IMR-90 (cell line): Measurements from ENCODE around the gene BANP. TPM values are rescaled to one million over a fixed set of nuclear protein-coding genes. Genes with fewer than 3 reads are reported as not detected.

Experiments used
- ATAC-seq: fragments of 200-7000 bp; cut with Tn5 transposase; 2 replicates; pipeline ENCODE4 v1.9.1; 2020; ENCODE audit warnings: low read depth, mild to moderate bottlenecking, moderate library complexity
- BruUV-seq: library from RNA; stranded (reverse); fragments of 400-500 nt; replicated peaks from 2 replicates; lab custom pipeline; 2021; lab: Mats Ljungman, UMichigan
- CTCF ChIA-PET: fragments of 300-600 bp; formaldehyde crosslinking; extraction: SDS; loops from one replicate; lab custom pipeline; 2021; ENCODE audit warnings: antibody characterized with exemption; lab: Yijun Ruan, JAX
- POLR2A ChIA-PET: fragments of 300-600 bp; sonication (Branson Sonifier 250); formaldehyde crosslinking; loops from one replicate; lab custom pipeline; 2022; ENCODE audit warnings: antibody characterized with exemption; ENCODE audit not compliant: unreplicated experiment; lab: Charles Lee
- DNase-seq: peaks from one replicate; pipeline ENCODE4 v3.0.0; 2013
- H2AFZ ChIP-seq: replicated peaks from 2 replicates; pipeline ENCODE3; 2013; ENCODE audit warnings: low read length, mild to moderate bottlenecking; ENCODE audit not compliant: poor library complexity
- H2AK5ac ChIP-seq: 2 replicates; pipeline ENCODE4 v1.6.1; 2013; ENCODE audit warnings: low read depth, low read length, inconsistent platforms
- H2AK9ac ChIP-seq: replicated peaks from 2 replicates; pipeline ENCODE3; 2013; ENCODE audit warnings: mild to moderate bottlenecking, low read depth, low read length, moderate library complexity; ENCODE audit not compliant: poor library complexity
- H2BK120ac ChIP-seq: 2 replicates; pipeline ENCODE4 v1.6.1; 2013; ENCODE audit warnings: low read depth, low read length, inconsistent platforms
- H2BK15ac ChIP-seq: 3 replicates; pipeline ENCODE4 v1.6.1; 2013; ENCODE audit warnings: low read depth, low read length, inconsistent platforms
- H2BK20ac ChIP-seq: 2 replicates; pipeline ENCODE4 v1.6.1; 2013; ENCODE audit warnings: low read depth, mild to moderate bottlenecking, inconsistent platforms, low read length, moderate library complexity
- H2BK5ac ChIP-seq: 2 replicates; pipeline ENCODE4 v1.6.1; 2013; ENCODE audit warnings: mild to moderate bottlenecking, low read depth, low read length, inconsistent platforms; ENCODE audit not compliant: poor library complexity, severe bottlenecking
- H3K14ac ChIP-seq: replicated peaks from 2 replicates; pipeline ENCODE4 v1.6.1; 2013; ENCODE audit warnings: low read depth, low read length, inconsistent platforms
- H3K18ac ChIP-seq: 2 replicates; pipeline ENCODE4 v1.6.1; 2013; ENCODE audit warnings: low read depth, low read length, control low read depth
- H3K23ac ChIP-seq: 2 replicates; pipeline ENCODE4 v1.6.1; 2013; ENCODE audit warnings: low read depth, low read length, inconsistent platforms
- H3K27ac ChIP-seq: 2 replicates; pipeline ENCODE4 v1.5.1; 2013; ENCODE audit warnings: mild to moderate bottlenecking, control low read depth, low read length; ENCODE audit not compliant: insufficient read depth
- H3K27me3 ChIP-seq: 2 replicates; pipeline ENCODE4 v1.6.1; 2013; ENCODE audit warnings: low read length; ENCODE audit not compliant: control insufficient read depth, insufficient read depth
- H3K36me3 ChIP-seq: 2 replicates; pipeline ENCODE4 v1.6.1; 2013; ENCODE audit warnings: low read length, mixed read lengths; ENCODE audit not compliant: control insufficient read depth, insufficient read depth
- H3K4ac ChIP-seq: 2 replicates; pipeline ENCODE4 v1.6.1; 2013; ENCODE audit warnings: low read depth, low read length, inconsistent platforms
- H3K4me1 ChIP-seq: 2 replicates; pipeline ENCODE4 v1.6.1; 2013; ENCODE audit warnings: low read length, mixed read lengths; ENCODE audit not compliant: control insufficient read depth, insufficient read depth
- H3K4me2 ChIP-seq: 2 replicates; pipeline ENCODE4 v1.6.1; 2013; ENCODE audit warnings: low read depth, mild to moderate bottlenecking, control low read depth, low read length, moderate library complexity
- H3K4me3 ChIP-seq: 2 replicates; pipeline ENCODE4 v1.5.1; 2013; ENCODE audit warnings: low read depth, mild to moderate bottlenecking, control low read depth, low read length, moderate library complexity; ENCODE audit not compliant: insufficient read depth
- H3K56ac ChIP-seq: 2 replicates; pipeline ENCODE4 v1.6.1; 2013; ENCODE audit warnings: low read length, inconsistent platforms; ENCODE audit not compliant: insufficient read depth; ENCODE audit errors: extremely low read depth
- H3K79me1 ChIP-seq, 2 experiments: 2 replicates each; pipeline ENCODE4 v1.6.1; 2013; ENCODE audit warnings: low read length in 2 of 2, inconsistent platforms in 1 of 2, low read depth in 1 of 2
- H3K9ac ChIP-seq: 2 replicates; pipeline ENCODE4 v1.6.1; 2013; ENCODE audit warnings: low read depth, low read length, control low read depth
- H3K9me1 ChIP-seq: 2 replicates; pipeline ENCODE4 v1.6.1; 2013; ENCODE audit warnings: low read length, inconsistent platforms; ENCODE audit not compliant: insufficient read depth
- H3K9me3 ChIP-seq: 2 replicates; pipeline ENCODE4 v1.6.1; 2013; ENCODE audit warnings: low read length; ENCODE audit not compliant: control insufficient read depth, insufficient read depth
- H4K20me1 ChIP-seq: 2 replicates; pipeline ENCODE4 v1.6.1; 2013; ENCODE audit warnings: low read length, inconsistent platforms; ENCODE audit not compliant: insufficient read depth
- H4K5ac ChIP-seq: 2 replicates; pipeline ENCODE4 v1.6.1; 2013; ENCODE audit warnings: mild to moderate bottlenecking, low read depth, low read length, control low read depth
- H4K8ac ChIP-seq, 2 experiments: 2 replicates each; pipeline ENCODE4 v1.6.1; 2013; ENCODE audit warnings: low read depth in 2 of 2, low read length in 2 of 2, control low read depth in 1 of 2, inconsistent platforms in 1 of 2
- H4K91ac ChIP-seq: 2 replicates; pipeline ENCODE4 v1.6.1; 2013; ENCODE audit warnings: low read depth, low read length, inconsistent platforms; ENCODE audit not compliant: insufficient read depth
- BHLHE40 ChIP-seq: fragments of 150-350 bp; IDR thresholded peaks from 2 replicates; pipeline ENCODE4 v1.6.1; 2016; ENCODE audit warnings: mild to moderate bottlenecking, low read depth, low read length
- CEBPB ChIP-seq: IDR thresholded peaks from 2 replicates; pipeline ENCODE4 v1.6.1; 2012; ENCODE audit warnings: low read depth, low read length, improper control_type of control experiment
- CHD1 ChIP-seq: IDR thresholded peaks from 2 replicates; pipeline ENCODE4 v1.6.1; 2012; ENCODE audit warnings: low read depth, low read length, improper control_type of control experiment
- CTCF ChIP-seq: conservative IDR thresholded peaks from 2 replicates; pipeline ENCODE4 v1.5.1; 2012; ENCODE audit warnings: mild to moderate bottlenecking, low read depth, low read length, improper control_type of control experiment
- ELK1 ChIP-seq: fragments of 150-350 bp; IDR thresholded peaks from 2 replicates; pipeline ENCODE4 v1.6.1; 2016; ENCODE audit warnings: low read depth, mild to moderate bottlenecking, low read length, moderate library complexity, borderline replicate concordance
- FOS ChIP-seq: fragments of 150-350 bp; IDR thresholded peaks from 2 replicates; pipeline ENCODE4 v1.6.1; 2016; ENCODE audit warnings: low read depth, low read length
- MAFK ChIP-seq: IDR thresholded peaks from 2 replicates; pipeline ENCODE4 v1.6.1; 2012; ENCODE audit warnings: low read depth, low read length, improper control_type of control experiment
- MAZ ChIP-seq: IDR thresholded peaks from 2 replicates; pipeline ENCODE4 v1.6.1; 2012; ENCODE audit warnings: low read depth, mild to moderate bottlenecking, low read length, improper control_type of control experiment, moderate library complexity, borderline replicate concordance
- MXI1 ChIP-seq: IDR thresholded peaks from 2 replicates; pipeline ENCODE4 v1.6.1; 2012; ENCODE audit warnings: low read depth, mild to moderate bottlenecking, low read length, moderate library complexity, borderline replicate concordance
- NFE2L2 ChIP-seq: fragments of 150-350 bp; IDR thresholded peaks from 2 replicates; pipeline ENCODE4 v1.6.1; 2016; ENCODE audit warnings: low read depth, mild to moderate bottlenecking, low read length
- POLR2A ChIP-seq: IDR thresholded peaks from 2 replicates; pipeline ENCODE4 v1.6.1; 2012; ENCODE audit warnings: mild to moderate bottlenecking, low read depth, low read length
- RAD21 ChIP-seq: IDR thresholded peaks from 2 replicates; pipeline ENCODE4 v1.6.1; 2012; ENCODE audit warnings: low read length, improper control_type of control experiment
- RCOR1 ChIP-seq: IDR thresholded peaks from 2 replicates; pipeline ENCODE4 v1.6.1; 2012; ENCODE audit warnings: mild to moderate bottlenecking, low read length, improper control_type of control experiment; ENCODE audit not compliant: insufficient replicate concordance
- RFX5 ChIP-seq: IDR thresholded peaks from 2 replicates; pipeline ENCODE4 v1.8.0; 2012; ENCODE audit warnings: low read depth, mild to moderate bottlenecking, low read length, moderate library complexity
- SMC3 ChIP-seq: fragments of 150-350 bp; IDR thresholded peaks from 2 replicates; pipeline ENCODE4 v1.6.1; 2016; ENCODE audit warnings: low read depth, mild to moderate bottlenecking, antibody characterized with exemption, low read length, moderate library complexity
- USF2 ChIP-seq: fragments of 150-350 bp; IDR thresholded peaks from 2 replicates; pipeline ENCODE4 v1.6.1; 2017; ENCODE audit warnings: mild to moderate bottlenecking, antibody characterized with exemption, low read length, low read depth
- WGBS, 2 experiments: methylation state at CpG; one replicate each; pipeline versions ENCODE4 v1.1.5 to v1.1.7; 2013; ENCODE audit warnings: missing lambda C conversion rate in 2 of 2; ENCODE audit not compliant: insufficient read length in 1 of 2; ENCODE audit errors: extremely low coverage in 2 of 2; 5-methylcytosine and 5-hydroxymethylcytosine counted together
- dilution Hi-C: fragments of 300-500 bp; cut with HindIII; formaldehyde crosslinking; loops from one replicate; pipeline ENCODE4 v1.14.3; 2018; ENCODE audit warnings: low sequenced_read_pairs; ENCODE audit not compliant: unreplicated experiment
- in situ Hi-C: fragments of 300-500 bp; cut with MboI; formaldehyde crosslinking; loops from 3 replicates; pipeline ENCODE4 v1.14.3; 2019; ENCODE audit warnings: low sequenced_read_pairs, inconsistent platforms, mixed read lengths
- intact Hi-C: fragments of 100-400 bp; cut with micrococcal nuclease; formaldehyde crosslinking; loops from 2 replicates; pipeline ENCODE4 v1.10.0; 2022
- polyA plus RNA-seq, 3 experiments: library from polyadenylated mRNA; depleted of rRNA; stranded (reverse); fragments of >200 nt; gene quantifications; 2 replicates each; pipeline ENCODE4 v1.2.3, GENCODE V29; 2012; ENCODE audit warnings: low replicate concordance in 1 of 3
- total RNA-seq: library from RNA; depleted of rRNA; stranded (reverse); fragments of >200 nt; gene quantifications from 2 replicates; pipeline ENCODE4 v1.2.3, GENCODE V29; 2012

The BANP gene
- total and polyA plus RNA-seq, 2 of the 4 experiments (the other 2 are of a cell fraction): 17.4 to 17.9 TPM

- H3K56ac ChIP-seq: no peak overlapping the region
- intact Hi-C loops: no loop called here
- H2BK5ac ChIP-seq: no peak overlapping the region
- CTCF ChIA-PET: no interaction called here
- no peak overlapping the region for H3K4me2 ChIP-seq
- H3K14ac ChIP-seq: no peak overlapping the region
- H3K4me1 ChIP-seq: no peaks in the 10 kb centered on the region
- no peak for TF ChIP-seq CEBPB
- no peak for TF ChIP-seq MXI1
- no peak for TF ChIP-seq CTCF
- TF ChIP-seq RAD21: no peak
- TF ChIP-seq RFX5: no peak
- TF ChIP-seq SMC3: no peak
- no peak for TF ChIP-seq BHLHE40
- no peak for TF ChIP-seq MAZ
- TF ChIP-seq USF2: no peak
- TF ChIP-seq CHD1: no peak
- TF ChIP-seq MAFK: no peak
- no peak for TF ChIP-seq NFE2L2
- TF ChIP-seq ELK1: no peak
- TF ChIP-seq FOS: no peak
- no peak for TF ChIP-seq RCOR1
- no peak for TF ChIP-seq POLR2A
- H2AFZ ChIP-seq: no peak overlapping the region
- DNase-seq: no peak
- no peak overlapping the region for H2AK5ac ChIP-seq
- dilution Hi-C loops: no loop called here
- H2AK9ac ChIP-seq: no peak overlapping the region
- H3K9me1 ChIP-seq: no peaks in the 10 kb centered on the region; the same call in 1 of the 2 replicates
- no peaks in the 10 kb centered on the region; the same call in 1 of the 2 replicates for H4K20me1 ChIP-seq
- H3K36me3 ChIP-seq: peaks cover 36% of the 10 kb centered on the region
- in situ Hi-C loops: no loop called here
- H2BK15ac ChIP-seq: no peak overlapping the region
- H3K4ac ChIP-seq: no peak overlapping the region
- no peak overlapping the region for H3K27ac ChIP-seq
- 88% methylated on average over 17 of the region's 23 CpGs; no CpG with 5 or more reads in 1 of the 2 experiments for WGBS, 2 experiments
- no peak for ATAC-seq
- BruUV-seq: no TSS peak
- no peaks in the 10 kb centered on the region for H3K27me3 ChIP-seq
- no peak overlapping the region for H4K91ac ChIP-seq
- no peak overlapping the region for H2BK120ac ChIP-seq
- H3K18ac ChIP-seq: no peak overlapping the region
- H3K9me3 ChIP-seq: no peaks in the 10 kb centered on the region
- H4K5ac ChIP-seq: no peak overlapping the region
- no peak overlapping the region for H4K8ac ChIP-seq
- no peak overlapping the region for H3K23ac ChIP-seq
- POLR2A ChIA-PET: no interaction called here
- no peaks in the 10 kb centered on the region for H3K79me1 ChIP-seq
- H2BK20ac ChIP-seq: no peak overlapping the region
- H3K9ac ChIP-seq: no peak overlapping the region
- H3K4me3 ChIP-seq: no peak overlapping the region
Measured at GRCh38 chr16:88072571-88073001, 121.4 kb downstream of the BANP start.
